ENCODE results near the gene PPP6R3. TPM values are rescaled to one million over a fixed set of nuclear protein-coding genes. Genes with fewer than 3 reads are reported as not detected.

Gene PPP6R3
- total RNA-seq, 3 donors from 2014 or later (not counting 1 experiment from before 2014, with no cell fraction given), result 148 to 176 (median 149) TPM

- 6% methylated on average over 56 of the region's 56 CpGs for WGBS (ENCODE audit: insufficient coverage)
- peak; percentile 88 to 96 (median 90) for ATAC-seq
- intact Hi-C loops (cut with micrococcal nuclease), result no loop called here
- DNase-seq, result peak; percentile 92 to 97
- Histone ChIP-seq H3K4me3 (ENCODE audit: low read length) (peak overlapping the region; percentile 60), H3K4me1 (ENCODE audit: control insufficient read depth, insufficient read depth, low read length) (peaks cover 34% of the 10 kb centered on the region), H3K9me3 (ENCODE audit: control insufficient read depth, insufficient read depth, low read length) (no peaks in the 10 kb centered on the region), H3K36me3 (ENCODE audit: control insufficient read depth, insufficient read depth, low read length) (no peaks in the 10 kb centered on the region), H3K27me3 (ENCODE audit: control insufficient read depth, insufficient read depth, low read length) (no peaks in the 10 kb centered on the region), H3K27ac (ENCODE audit: low read length) (peak overlapping the region; percentile 87)
- TF ChIP-seq CTCF (IDR thresholded peaks at IDR 0.05), result no peak
- Mint-ChIP-seq H3K36me3 (no peaks in the 10 kb centered on the region), H3K4me3 (peak overlapping the region; percentile 94), H3K9me3 (no peaks in the 10 kb centered on the region), H3K27ac (peak overlapping the region; percentile 96 to 98), H3K4me1 (peaks cover 31 to 43% of the 10 kb centered on the region in 2 donors), H3K27me3 (ENCODE audit: low read depth in 2 of 2) (no peaks in the 10 kb centered on the region)
Measured at GRCh38 chr11:68459886-68460740, 439 bp upstream of the PPP6R3 start.

GRCh38 chr11:68461575-68461917 lies 994 bp downstream of the PPP6R3 start:
- peak overlapping the region; percentile 60 for H3K4me3 ChIP-seq (ENCODE audit: low read length)
- Mint-ChIP-seq H3K9me3 (no peaks in the 10 kb centered on the region), H3K36me3 (no peaks in the 10 kb centered on the region), H3K4me3 (peak overlapping the region; percentile 73), H3K27ac (peak overlapping the region; percentile 96 to 98), H3K27me3 (ENCODE audit: low read depth in 2 of 2) (no peaks in the 10 kb centered on the region), H3K4me1 (peaks cover 43 to 54% of the 10 kb centered on the region in 2 donors)
- H3K27me3 ChIP-seq (ENCODE audit: control insufficient read depth, insufficient read depth, low read length), result no peaks in the 10 kb centered on the region
- no peaks in the 10 kb centered on the region for H3K36me3 ChIP-seq (ENCODE audit: control insufficient read depth, insufficient read depth, low read length)
- H3K4me1 ChIP-seq (ENCODE audit: control insufficient read depth, insufficient read depth, low read length), result peaks cover 34% of the 10 kb centered on the region
- no peaks in the 10 kb centered on the region for H3K9me3 ChIP-seq (ENCODE audit: control insufficient read depth, insufficient read depth, low read length)
- H3K27ac ChIP-seq (ENCODE audit: low read length), result peak overlapping the region; percentile 2
- DNase-seq (no peak), ATAC-seq (no peak)
- intact Hi-C loops (cut with micrococcal nuclease), result no loop called here
- no peak for TF ChIP-seq CTCF (IDR thresholded peaks at IDR 0.05)
- 3% methylated on average over 12 of the region's 12 CpGs for WGBS (ENCODE audit: insufficient coverage)

- TF ChIP-seq CTCF (IDR thresholded peaks at IDR 0.05), result no peak
- Histone ChIP-seq H3K9me3 (ENCODE audit: control insufficient read depth, insufficient read depth, low read length) (no peaks in the 10 kb centered on the region), H3K36me3 (ENCODE audit: control insufficient read depth, insufficient read depth, low read length) (no peaks in the 10 kb centered on the region), H3K27ac (ENCODE audit: low read length) (no peak overlapping the region), H3K4me3 (ENCODE audit: low read length) (no peak overlapping the region), H3K4me1 (ENCODE audit: control insufficient read depth, insufficient read depth, low read length) (peaks cover 49% of the 10 kb centered on the region), H3K27me3 (ENCODE audit: control insufficient read depth, insufficient read depth, low read length) (no peaks in the 10 kb centered on the region)
- no peak for ATAC-seq
- no peaks in the 10 kb centered on the region for H3K27me3 Mint-ChIP-seq (ENCODE audit: low read depth in 2 of 2)
- peak overlapping the region; percentile 96 to 98 for H3K27ac Mint-ChIP-seq
- intact Hi-C loops (cut with micrococcal nuclease), result no loop called here
- H3K9me3 Mint-ChIP-seq, result no peaks in the 10 kb centered on the region
- no peak for DNase-seq
- H3K4me1 Mint-ChIP-seq, result peaks cover 61 to 73% of the 10 kb centered on the region in 2 donors
- peak overlapping the region; percentile 69 for H3K4me3 Mint-ChIP-seq
- no peaks in the 10 kb centered on the region for H3K36me3 Mint-ChIP-seq
- WGBS (ENCODE audit: insufficient coverage), result 100% methylated on average over 1 of the region's 1 CpG
Measured at GRCh38 chr11:68463714-68464113, 3.2 kb downstream of the PPP6R3 start.
